ENCODE results near the gene NLGN1. TPM values are rescaled to one million over a fixed set of nuclear protein-coding genes. Genes with fewer than 3 reads are reported as not detected.

NLGN1 gene
- total RNA-seq, 1 donor from 2014 or later: 10.6 TPM

DNA sequence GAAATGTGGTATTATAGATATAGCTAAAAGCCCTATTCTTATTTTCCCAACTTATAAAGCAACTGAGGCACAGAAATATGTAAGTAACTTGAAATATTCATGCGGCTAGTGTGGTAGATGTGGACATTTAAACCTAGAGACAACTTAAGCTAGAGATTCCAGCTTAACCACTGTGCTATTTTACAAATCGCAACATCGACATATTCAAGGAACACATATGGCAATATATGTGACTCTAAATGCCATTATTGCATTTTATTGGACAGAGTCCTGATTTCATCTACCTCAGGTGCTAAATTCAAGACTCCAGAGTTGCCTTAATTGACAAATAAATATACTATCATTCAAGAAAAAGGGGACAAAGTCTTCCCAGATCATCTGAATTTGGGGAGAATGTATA lies 442.3 kb downstream of the NLGN1 start:
- DNase-seq (ENCODE audit: low spot score): no peak

GRCh38 chr3:173841334-173841733 lies 443.8 kb downstream of the NLGN1 start:
- DNase-seq (ENCODE audit: low spot score): no peak

DNA sequence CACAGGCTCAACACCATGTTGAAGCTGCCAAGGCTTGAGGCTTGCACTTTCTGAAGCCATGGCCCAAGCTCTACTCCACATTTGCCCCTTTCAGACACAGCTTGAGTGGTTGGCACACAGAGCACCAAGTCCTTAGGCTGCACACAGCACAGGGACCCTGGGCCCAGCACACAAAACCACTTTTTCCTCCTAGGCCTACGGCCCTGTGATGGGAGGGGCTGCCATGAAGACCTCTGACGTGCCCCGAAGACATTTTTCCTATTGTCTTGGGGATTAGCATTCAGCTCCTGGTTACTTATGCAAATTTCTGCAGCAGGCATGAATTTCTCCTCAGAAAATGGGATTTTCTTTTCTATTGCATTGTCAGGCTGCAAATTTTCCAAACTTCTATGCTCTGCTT lies 445.5 kb downstream of the NLGN1 start:
- DNase-seq (ENCODE audit: low spot score): no peak

DNA sequence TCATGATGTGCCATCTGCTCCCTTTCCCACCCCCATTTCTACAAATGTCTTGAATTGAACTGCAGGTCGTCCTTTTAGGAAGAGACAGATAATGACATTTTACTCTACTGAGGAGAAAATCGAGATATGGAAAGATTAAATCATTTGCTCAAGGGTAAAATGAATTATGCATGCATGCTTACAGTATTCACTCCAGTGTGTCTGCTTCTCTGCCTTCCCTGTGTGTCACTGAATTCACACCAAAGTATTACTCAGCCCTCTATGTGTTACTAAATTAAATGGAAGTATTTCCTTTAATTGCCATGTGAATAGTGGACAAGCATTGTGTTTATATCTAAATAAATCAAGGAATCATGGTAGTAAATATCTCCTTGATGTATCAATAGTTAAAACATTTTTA lies 449.0 kb downstream of the NLGN1 start:
- no peak for DNase-seq (ENCODE audit: low spot score)

DNA sequence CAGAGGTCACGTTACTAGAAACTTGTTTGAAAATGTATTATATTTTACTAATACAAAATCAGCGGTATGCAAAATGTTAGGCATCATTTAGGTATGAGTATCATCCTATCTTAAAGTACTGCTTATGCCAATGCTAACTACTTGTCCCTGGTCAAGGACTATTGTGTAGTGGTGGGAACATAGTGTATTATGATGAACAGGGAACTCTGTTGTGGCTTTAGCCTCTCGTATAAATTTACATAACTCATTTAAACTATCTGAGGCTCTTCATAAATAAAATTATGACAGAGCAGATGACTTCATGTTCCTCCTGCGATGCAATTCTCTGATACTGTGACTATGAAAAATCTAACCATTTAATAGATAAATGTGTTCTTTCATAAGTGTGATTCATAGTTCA lies 451.9 kb downstream of the NLGN1 start:
- no peak for DNase-seq (ENCODE audit: low spot score)

- DNase-seq (ENCODE audit: low spot score): no peak
Measured at GRCh38 chr3:173857154-173857553, 459.6 kb downstream of the NLGN1 start.

GRCh38 chr3:173862701-173863100 lies 465.2 kb downstream of the NLGN1 start:
- DNase-seq (ENCODE audit: low spot score): no peak

GRCh38 chr3:173863551-173863950 lies 466.0 kb downstream of the NLGN1 start:
- no peak for DNase-seq (ENCODE audit: low spot score)

DNA sequence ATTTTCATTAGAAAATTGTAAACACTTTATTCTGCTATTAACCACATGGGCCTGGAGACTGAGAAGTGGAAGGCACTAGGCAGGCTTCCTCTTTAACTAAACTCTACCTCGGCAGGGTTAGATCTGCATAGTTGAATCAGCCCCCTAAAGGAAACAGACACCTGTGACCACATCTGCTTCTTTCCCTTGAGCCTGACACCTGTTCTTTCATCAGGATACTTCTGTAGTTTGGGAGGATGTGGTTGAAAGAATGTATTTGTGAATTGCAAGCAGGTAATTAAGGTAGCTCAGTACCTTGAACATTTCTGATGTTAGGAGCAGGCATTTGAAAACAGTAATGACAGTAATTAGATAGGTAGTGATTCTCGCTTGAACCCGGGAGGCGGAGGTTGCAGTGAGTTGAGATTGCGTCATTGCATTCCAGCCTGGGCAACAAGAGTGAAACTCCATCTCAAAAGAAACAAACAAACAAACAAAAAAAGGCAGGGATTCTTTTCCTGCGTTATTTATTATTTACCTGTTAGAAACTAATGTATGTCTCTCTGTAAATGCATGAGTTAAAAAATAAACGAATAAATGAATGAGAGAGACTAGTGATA lies 468.5 kb downstream of the NLGN1 start:
- no peak for DNase-seq (ENCODE audit: low spot score)

DNA sequence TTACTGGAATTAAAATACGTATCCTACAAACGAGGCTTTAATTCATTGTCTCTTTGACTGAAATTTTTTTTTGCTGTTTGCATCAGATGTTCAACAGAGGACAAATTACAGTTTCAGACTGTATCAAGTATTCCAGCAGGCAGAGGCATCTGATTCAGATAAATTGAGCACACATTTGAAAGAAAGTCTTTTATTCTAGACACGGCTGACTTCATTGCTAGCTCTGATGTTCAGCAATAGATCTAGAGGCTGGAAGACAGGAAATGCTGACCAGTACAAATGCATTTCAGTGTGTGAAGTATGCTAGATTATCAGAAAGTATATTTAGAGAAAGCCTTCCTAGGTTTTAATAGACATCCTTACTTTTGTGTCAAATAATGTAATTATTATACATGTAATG lies 472.2 kb downstream of the NLGN1 start:
- no peak for DNase-seq (ENCODE audit: low spot score)

GRCh38 chr3:173870976-173871375 lies 473.4 kb downstream of the NLGN1 start:
- no peak for DNase-seq (ENCODE audit: low spot score)

DNA sequence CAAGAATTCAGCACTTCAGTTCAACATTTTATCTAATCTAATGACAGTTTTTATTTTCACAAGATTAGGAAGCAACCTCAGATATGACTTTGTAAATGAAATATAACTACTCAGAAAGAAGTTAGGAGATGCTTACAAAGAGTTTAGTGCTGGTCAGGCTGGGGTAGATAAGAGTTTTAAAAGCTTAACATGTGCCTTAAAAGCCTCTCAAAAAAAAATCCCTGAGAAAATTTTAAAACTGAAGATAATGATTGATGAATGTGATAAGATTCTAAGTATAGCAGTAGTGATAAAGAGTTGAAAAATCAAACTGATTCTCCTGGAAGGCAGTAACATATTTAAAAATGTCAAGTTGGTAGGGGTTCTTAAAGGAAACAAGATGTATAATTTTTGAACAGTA lies 478.2 kb downstream of the NLGN1 start:
- no peak for DNase-seq (ENCODE audit: low spot score)

- DNase-seq (ENCODE audit: low spot score): no peak
Measured at GRCh38 chr3:173876476-173876875, 478.9 kb downstream of the NLGN1 start.

- no peak for DNase-seq (ENCODE audit: low spot score)
Measured at GRCh38 chr3:173887888-173888287, 490.3 kb downstream of the NLGN1 start.

- no peak for DNase-seq (ENCODE audit: low spot score)
Measured at GRCh38 chr3:173889596-173889995, 492.1 kb downstream of the NLGN1 start.

DNA sequence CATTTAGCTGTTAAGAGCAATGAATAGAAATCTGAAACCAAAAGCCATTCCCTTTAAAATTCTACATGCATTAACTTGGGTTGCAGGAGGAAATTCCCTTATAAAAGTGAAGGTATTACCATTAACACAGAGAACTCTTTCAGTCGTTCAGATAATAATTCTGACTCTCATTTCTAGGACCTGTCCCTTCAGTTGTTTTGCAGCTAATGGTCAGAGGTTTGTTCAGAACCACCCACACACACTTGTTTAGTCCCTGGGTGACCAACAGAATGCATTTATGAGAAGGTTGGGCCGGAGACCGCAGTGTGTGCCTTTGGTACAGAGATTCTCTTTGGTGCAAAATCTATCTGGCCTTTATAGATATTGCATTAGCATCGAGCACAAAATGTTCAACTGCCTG lies 492.5 kb downstream of the NLGN1 start:
- DNase-seq (ENCODE audit: low spot score): no peak

- DNase-seq (ENCODE audit: low spot score): no peak
Measured at GRCh38 chr3:173891272-173892100, 493.9 kb downstream of the NLGN1 start.

DNA sequence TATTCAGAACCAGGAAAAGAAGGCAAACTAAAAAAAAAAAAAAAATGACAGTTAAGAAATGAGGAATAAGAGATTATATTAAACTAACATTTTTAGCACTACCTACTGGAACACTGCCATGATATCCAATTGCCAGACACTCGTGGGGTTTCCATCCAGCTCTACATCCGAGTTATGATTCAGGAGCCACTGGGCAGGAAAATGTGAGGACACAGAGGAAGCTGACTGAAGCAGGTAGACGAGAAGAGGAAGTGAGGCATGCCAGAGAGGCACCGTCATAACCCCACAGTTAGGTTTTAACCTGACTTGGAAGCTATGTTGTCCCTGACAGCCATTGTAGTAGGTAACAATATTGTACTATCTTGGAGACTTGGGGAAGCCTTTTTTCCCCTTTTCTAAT lies 495.0 kb downstream of the NLGN1 start:
- DNase-seq (ENCODE audit: low spot score): no peak

DNA sequence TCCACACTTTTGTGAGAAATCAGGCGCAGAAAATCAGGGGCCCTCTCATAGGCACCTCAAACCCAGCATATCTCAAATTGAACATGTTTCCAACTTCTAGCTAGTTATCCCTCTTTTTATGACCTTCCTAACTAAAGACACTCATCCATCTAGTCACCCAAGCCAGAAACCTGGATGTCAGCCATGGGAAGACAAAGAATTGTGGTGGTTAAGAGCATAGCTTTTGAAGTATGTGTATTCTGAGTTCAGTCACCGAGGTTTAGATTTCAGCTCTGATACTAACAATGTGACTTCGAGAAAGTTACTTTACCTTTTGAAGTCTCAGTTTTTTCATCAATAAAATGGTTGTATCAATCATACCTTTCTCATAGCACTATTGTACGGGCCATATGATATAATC lies 495.5 kb downstream of the NLGN1 start:
- no peak for DNase-seq (ENCODE audit: low spot score)

DNA sequence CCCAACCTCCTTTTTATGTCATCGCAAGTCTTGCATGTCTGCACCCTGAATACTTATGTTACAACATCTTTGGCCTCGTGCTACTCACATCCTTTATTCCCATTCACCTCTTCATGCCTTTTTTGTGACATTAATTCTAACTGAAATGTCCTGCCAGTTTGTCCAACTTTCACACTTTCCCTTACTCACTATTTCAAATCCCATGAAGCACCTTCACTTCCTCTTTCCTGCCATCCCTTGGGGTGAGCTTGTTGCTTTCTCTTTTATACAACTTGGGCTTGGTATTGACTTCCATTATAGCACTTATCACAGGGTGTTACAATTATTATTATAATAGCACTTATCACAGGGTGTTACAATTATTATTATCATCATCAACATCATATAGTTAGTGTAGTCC lies 496.3 kb downstream of the NLGN1 start:
- DNase-seq (ENCODE audit: low spot score): no peak

DNA sequence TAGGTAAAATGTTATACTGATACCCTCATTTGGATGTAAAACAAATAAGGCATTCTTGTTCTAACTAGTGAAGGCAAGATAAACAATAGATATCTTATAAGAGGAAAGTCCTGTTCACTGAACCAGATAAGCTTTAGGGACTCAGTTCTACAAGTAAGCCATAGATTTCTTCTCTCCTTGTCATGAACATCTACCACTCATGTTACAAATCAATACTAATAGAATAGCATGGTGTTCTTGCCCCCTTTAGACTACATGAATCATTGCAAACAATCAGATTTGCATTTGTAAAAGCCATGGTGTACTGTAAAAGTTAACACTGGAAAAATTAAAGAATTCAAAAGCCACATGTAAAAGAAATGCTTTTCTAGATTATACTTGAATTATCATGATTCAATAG lies 500.1 kb downstream of the NLGN1 start:
- no peak for DNase-seq (ENCODE audit: low spot score)

DNA sequence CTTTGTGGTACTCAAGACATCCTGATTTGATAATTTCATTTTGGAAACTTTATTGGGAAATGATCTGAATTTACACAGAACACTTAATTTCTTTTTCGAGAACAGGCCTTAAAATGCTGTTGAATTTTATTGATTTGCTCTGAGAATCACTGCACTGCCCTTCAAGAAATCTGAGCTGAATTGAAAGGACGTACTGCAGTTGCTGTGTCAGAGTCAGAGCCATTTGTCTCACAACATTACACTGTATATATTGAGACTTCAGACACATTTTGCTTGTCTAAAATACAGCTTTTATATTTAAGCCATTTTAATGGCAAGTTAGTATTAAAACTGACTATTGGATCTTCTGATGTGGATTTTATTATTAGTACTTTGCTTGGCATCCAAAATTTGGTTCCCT lies 504.1 kb downstream of the NLGN1 start:
- no peak for DNase-seq (ENCODE audit: low spot score)

- DNase-seq (ENCODE audit: low spot score): no peak
Measured at GRCh38 chr3:173902401-173902800, 504.9 kb downstream of the NLGN1 start.

- no peak for DNase-seq (ENCODE audit: low spot score)
Measured at GRCh38 chr3:173902871-173903270, 505.3 kb downstream of the NLGN1 start.

Data from ureter (tissue), 1 donor.